HAP-1 (cell line): ENCODE measurements around the gene PIGL.
"Not testable (repeated sequence)": the region's sequence is repeated elsewhere in the genome, so short reads cannot be mapped to it uniquely, and the experiment has no call there.

Experiments
- DNase-seq, 2 experiments: peaks; one replicate each; pipeline ENCODE4 v3.0.0-alpha.2; 2016 to 2020; ENCODE audit warnings: low spot score in 2 of 2
- H3K27me3 ChIP-seq: fragments of 250-450 bp; sonication (Bioruptor Pico); 2 replicates; pipeline ENCODE4 v1.5.1; 2020; ENCODE audit warnings: low read depth, mild to moderate bottlenecking, moderate library complexity
- H3K36me3 ChIP-seq: fragments of 250-450 bp; sonication (Bioruptor Pico); replicated peaks from 2 replicates; pipeline ENCODE4 v1.5.1; 2020; ENCODE audit warnings: mild to moderate bottlenecking
- H3K4me1 ChIP-seq: fragments of 250-450 bp; sonication (Bioruptor Pico); 2 replicates; pipeline ENCODE4 v1.5.1; 2020; ENCODE audit warnings: mild to moderate bottlenecking
- H3K4me3 ChIP-seq: fragments of 250-450 bp; sonication (Bioruptor Pico); 2 replicates; pipeline ENCODE4 v1.5.1; 2020; ENCODE audit warnings: mild to moderate bottlenecking, moderate library complexity
- H3K9me3 ChIP-seq: fragments of 250-450 bp; sonication (Bioruptor Pico); 2 replicates; pipeline ENCODE4 v1.5.1; 2020; ENCODE audit warnings: mild to moderate bottlenecking, moderate library complexity
- in situ Hi-C: fragments of 300-500 bp; cut with MboI; formaldehyde crosslinking; loops from 3 replicates; pipeline ENCODE4 v1.14.3; 2020; ENCODE audit warnings: low sequenced_read_pairs, inconsistent platforms, mixed read lengths

PIGL gene

GRCh38 chr17:16204763-16205162 lies 12.2 kb upstream of the PIGL start:
- in situ Hi-C loops, H3K4me3 ChIP-seq, DNase-seq, H3K27me3 ChIP-seq, H3K36me3 ChIP-seq, H3K4me1 ChIP-seq, H3K9me3 ChIP-seq: not testable (repeated sequence)

- in situ Hi-C loops, result no loop called here
Observed at GRCh38 chr17:16211590-16211989, 5.4 kb upstream of the PIGL start.

GRCh38 chr17:16212793-16213192 lies 4.2 kb upstream of the PIGL start:
- no peaks in the 10 kb centered on the region for H3K9me3 ChIP-seq
- no peaks in the 10 kb centered on the region; the same call in none of the 2 replicates for H3K36me3 ChIP-seq
- peaks cover 9% of the 10 kb centered on the region for H3K4me1 ChIP-seq
- no peak overlapping the region; the same call in 1 of the 2 replicates for H3K4me3 ChIP-seq
- in situ Hi-C loops, result no loop called here
- no peaks in the 10 kb centered on the region for H3K27me3 ChIP-seq
- no peak for DNase-seq

More at GRCh38 chr17:16211590-16211989, 5.4 kb upstream of the PIGL start:
- no peaks in the 10 kb centered on the region for H3K27me3 ChIP-seq
- H3K4me1 ChIP-seq, result peaks cover 7% of the 10 kb centered on the region
- no peak overlapping the region for H3K4me3 ChIP-seq
- no peak for DNase-seq
- H3K9me3 ChIP-seq, result no peaks in the 10 kb centered on the region
- H3K36me3 ChIP-seq, result no peaks in the 10 kb centered on the region; the same call in 1 of the 2 replicates

- in situ Hi-C loops, result no loop called here
- Histone ChIP-seq H3K4me3 (peak overlapping the region; percentile 92), H3K36me3 (no peaks in the 10 kb centered on the region; the same call in none of the 2 replicates), H3K27me3 (no peaks in the 10 kb centered on the region), H3K9me3 (no peaks in the 10 kb centered on the region), H3K4me1 (peaks cover 15% of the 10 kb centered on the region)
- peak in 1 of 2 experiments; percentile 28 for DNase-seq
Observed at GRCh38 chr17:16214190-16215001, 2.6 kb upstream of the PIGL start.

- Histone ChIP-seq H3K36me3 (no peaks in the 10 kb centered on the region; the same call in none of the 2 replicates), H3K27me3 (no peaks in the 10 kb centered on the region), H3K4me1 (peaks cover 15% of the 10 kb centered on the region), H3K4me3 (peak overlapping the region; percentile 92), H3K9me3 (no peaks in the 10 kb centered on the region)
- in situ Hi-C loops, result no loop called here
- peak in 1 of 2 experiments; percentile 60 for DNase-seq
Observed at GRCh38 chr17:16215002-16215272, 2.1 kb upstream of the PIGL start.

GRCh38 chr17:16215273-16215964 lies 1.6 kb upstream of the PIGL start, which contains the start of gene NCOR1:
NCOR1 (minus strand) TSS chr17:16215534; CDS start chr17:16194569, 20,965 bp downstream.
- in situ Hi-C loops, result no loop called here
- DNase-seq, result peak; percentile 85 to 95
- H3K36me3 ChIP-seq, result no peaks in the 10 kb centered on the region; the same call in none of the 2 replicates
- H3K27me3 ChIP-seq, result no peaks in the 10 kb centered on the region
- peaks cover 15% of the 10 kb centered on the region for H3K4me1 ChIP-seq
- H3K4me3 ChIP-seq, result peak within 1 kb of the TSS; percentile 92
- H3K9me3 ChIP-seq, result no peaks in the 10 kb centered on the region

- Histone ChIP-seq H3K27me3 (no peaks in the 10 kb centered on the region), H3K9me3 (no peaks in the 10 kb centered on the region), H3K4me1 (peaks cover 15% of the 10 kb centered on the region), H3K4me3 (peak overlapping the region; percentile 92), H3K36me3 (no peaks in the 10 kb centered on the region; the same call in none of the 2 replicates)
- DNase-seq, result peak; percentile 47 to 71
- in situ Hi-C loops, result no loop called here
Observed at GRCh38 chr17:16215965-16216316, 1.1 kb upstream of the PIGL start.

- H3K36me3 ChIP-seq, H3K9me3 ChIP-seq, H3K27me3 ChIP-seq, DNase-seq, in situ Hi-C loops: not testable (repeated sequence)
- Histone ChIP-seq H3K4me1 (peaks cover 15% of the 10 kb centered on the region), H3K4me3 (peak overlapping the region; percentile 92)
Observed at GRCh38 chr17:16216341-16217001, 539 bp upstream of the PIGL start.

- H3K9me3 ChIP-seq, result no peaks in the 10 kb centered on the region
- DNase-seq, result no peak
- peaks cover 6% of the 10 kb centered on the region; the same call in 1 of the 2 replicates for H3K4me1 ChIP-seq
- H3K27me3 ChIP-seq, result no peaks in the 10 kb centered on the region
- in situ Hi-C loops, result no loop called here
- H3K36me3 ChIP-seq, result peaks cover 3% of the 10 kb centered on the region
- H3K4me3 ChIP-seq, result no peak overlapping the region
Observed at GRCh38 chr17:16222406-16222805, 5.4 kb downstream of the PIGL start.

GRCh38 chr17:16229912-16230561 lies 13.0 kb downstream of the PIGL start:
- H3K36me3 ChIP-seq, H3K9me3 ChIP-seq, H3K4me3 ChIP-seq, DNase-seq, H3K27me3 ChIP-seq, in situ Hi-C loops, H3K4me1 ChIP-seq: not testable (repeated sequence)

GRCh38 chr17:16232391-16232790 lies 15.4 kb downstream of the PIGL start:
- in situ Hi-C loops, result no loop called here
- DNase-seq, result no peak
- H3K36me3 ChIP-seq, result 0 out of 2 replicates have a peak, but pooled peaks cover 5% of the 10 kb centered on the region
- H3K9me3 ChIP-seq, result no peaks in the 10 kb centered on the region
- H3K4me1 ChIP-seq, result no peaks in the 10 kb centered on the region
- no peak overlapping the region for H3K4me3 ChIP-seq
- no peaks in the 10 kb centered on the region for H3K27me3 ChIP-seq

- DNase-seq, result no peak
- in situ Hi-C loops, result no loop called here
- 0 out of 2 replicates have a peak, but pooled peaks cover 5% of the 10 kb centered on the region for H3K36me3 ChIP-seq
- no peak overlapping the region for H3K4me3 ChIP-seq
- H3K4me1 ChIP-seq, result no peaks in the 10 kb centered on the region
- H3K27me3 ChIP-seq, result no peaks in the 10 kb centered on the region
- H3K9me3 ChIP-seq, result no peaks in the 10 kb centered on the region
Observed at GRCh38 chr17:16239931-16240330, 22.9 kb downstream of the PIGL start.

- H3K4me1 ChIP-seq, result no peaks in the 10 kb centered on the region
- DNase-seq, result no peak
- H3K4me3 ChIP-seq, result no peak overlapping the region
- H3K36me3 ChIP-seq, result no peaks in the 10 kb centered on the region; the same call in 1 of the 2 replicates
- no peaks in the 10 kb centered on the region for H3K9me3 ChIP-seq
- in situ Hi-C loops, result no loop called here
- no peaks in the 10 kb centered on the region for H3K27me3 ChIP-seq
Observed at GRCh38 chr17:16241906-16242399, 24.9 kb downstream of the PIGL start.
